Mesangial cell (primary cell): ENCODE results near the gene FMOD. TPM values are rescaled to one million over a fixed set of nuclear protein-coding genes. Genes with fewer than 3 reads are reported as not detected.

ENCODE experiments used
- total RNA-seq: library from RNA; depleted of rRNA; stranded (reverse); fragments of >200 nt; gene quantifications from 2 replicates; pipeline ENCODE4 v1.2.3, GENCODE V29; 2015

FMOD gene
- 0.25 TPM in 1 of 2 replicates, not detected in the other for total RNA-seq

DNA sequence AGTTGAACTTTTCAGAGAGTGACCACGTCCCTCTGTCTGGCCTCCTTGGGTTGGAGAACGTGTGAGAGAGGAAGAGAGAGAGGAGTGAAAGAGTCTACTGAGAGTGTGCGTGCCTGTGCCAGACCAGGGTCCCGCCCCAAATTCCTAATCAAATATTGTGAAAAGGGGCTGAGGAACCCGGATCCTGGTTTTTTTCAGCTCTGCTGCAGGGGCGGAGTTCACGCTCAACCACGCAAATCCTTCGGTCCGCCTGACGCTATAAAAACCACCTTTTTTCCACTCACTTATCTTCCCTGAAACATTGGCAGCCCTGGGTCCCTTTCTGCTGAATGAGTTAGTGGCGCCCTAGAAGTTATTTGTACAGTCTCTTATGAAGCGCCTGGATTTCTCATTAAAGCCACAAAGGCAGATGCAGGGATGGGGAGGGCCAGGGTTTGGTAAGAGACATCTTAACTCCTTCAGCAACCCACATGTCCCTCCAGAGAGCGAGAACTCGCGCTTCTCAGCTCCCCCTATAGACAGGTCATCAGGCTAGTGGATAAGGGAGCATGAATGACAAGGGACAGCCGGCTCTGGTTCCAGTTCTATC lies at the start of gene FMOD:
TSS of gene FMOD (minus strand) at position 86 of the 589 bp plus-strand sequence. CDS start 2,852 bp downstream, outside the sequence.

DNA sequence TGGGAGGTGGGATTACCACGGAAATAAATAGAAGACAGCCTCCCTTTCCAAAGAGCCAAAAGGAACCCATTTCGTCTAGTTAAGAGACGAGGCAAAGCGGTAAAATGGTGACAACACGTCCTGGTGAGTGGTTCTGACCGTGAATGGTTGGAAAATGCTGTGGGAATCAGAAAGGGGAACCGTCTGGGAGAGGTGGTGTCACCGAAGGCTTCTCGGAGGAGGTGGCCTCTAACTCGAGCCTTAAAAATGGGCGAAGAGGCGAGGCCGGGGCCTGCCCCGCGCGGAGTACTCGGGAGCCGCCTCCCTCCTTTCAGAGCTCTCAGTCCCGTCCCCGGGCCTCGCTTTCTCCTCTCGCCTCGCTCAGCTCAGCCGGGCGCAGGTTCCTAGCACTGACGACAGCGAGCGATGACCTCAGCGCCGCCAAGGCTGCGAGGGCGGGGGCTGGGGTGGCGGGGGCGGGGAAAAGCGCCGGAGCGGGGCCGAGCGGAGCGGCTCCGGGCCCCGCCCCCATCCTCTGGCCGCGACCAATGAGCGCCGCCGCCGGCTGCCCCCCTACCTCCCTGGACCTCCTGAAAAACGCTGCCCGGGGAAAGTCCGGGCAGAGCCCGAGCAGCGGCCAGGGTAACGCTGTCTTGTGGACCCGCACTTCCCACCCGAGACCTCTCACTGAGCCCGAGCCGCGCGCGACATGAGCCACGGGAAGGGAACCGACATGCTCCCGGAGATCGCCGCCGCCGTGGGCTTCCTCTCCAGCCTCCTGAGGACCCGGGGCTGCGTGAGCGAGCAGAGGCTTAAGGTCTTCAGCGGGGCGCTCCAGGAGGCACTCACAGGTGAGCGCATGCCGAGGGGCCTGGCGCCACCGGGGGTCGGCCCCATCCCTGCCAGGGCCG lies 45.8 kb downstream of the FMOD start, which contains the start of gene BTG2:
TSS of gene BTG2 (plus strand) at position 601 of the 890 bp plus-strand sequence. CDS start at position 689, 88 bp downstream.

Other genes with a start within 250 kb of the FMOD start
- gene ADORA1, start 223.4 kb downstream of the FMOD start, total RNA-seq = 22.2 and 30.0 TPM in 2 replicates
- not detected in 2 replicates for gene MYBPH, start 175.3 kb downstream of the FMOD start, total RNA-seq
- gene CHI3L1, start 164.4 kb downstream of the FMOD start, total RNA-seq = 0.65 and 14.7 TPM in 2 replicates
- not detected in 2 replicates for gene CHIT1, start 121.4 kb downstream of the FMOD start, total RNA-seq
- 5.5 and 14.5 TPM in 2 replicates for gene BTG2, start 45.6 kb downstream of the FMOD start, total RNA-seq
- gene PRELP, start 124.7 kb upstream of the FMOD start, total RNA-seq = not detected in 2 replicates
- not detected in 2 replicates for gene OPTC, start 143.0 kb upstream of the FMOD start, total RNA-seq